Daoy (cell line): Measurements from ENCODE around the gene KLHL30. TPM values are rescaled to one million over a fixed set of nuclear protein-coding genes. Genes with fewer than 3 reads are reported as not detected.
A peak's percentile ranks its signal among the peaks of the same experiment; 100 is the strongest.

ENCODE experiments used
- DNase-seq: peaks from one replicate; pipeline ENCODE4 v3.0.0-alpha.2; 2015; ENCODE audit warnings: low read depth
- total RNA-seq: library from RNA; depleted of rRNA; stranded (reverse); fragments of >200 nt; shearing (Covaris generic); gene quantifications from 2 replicates; pipeline ENCODE4 v1.2.3, GENCODE V29; 2014

Gene KLHL30
- total RNA-seq, 1 experiment from 2014 or later: 0.17 TPM

DNA sequence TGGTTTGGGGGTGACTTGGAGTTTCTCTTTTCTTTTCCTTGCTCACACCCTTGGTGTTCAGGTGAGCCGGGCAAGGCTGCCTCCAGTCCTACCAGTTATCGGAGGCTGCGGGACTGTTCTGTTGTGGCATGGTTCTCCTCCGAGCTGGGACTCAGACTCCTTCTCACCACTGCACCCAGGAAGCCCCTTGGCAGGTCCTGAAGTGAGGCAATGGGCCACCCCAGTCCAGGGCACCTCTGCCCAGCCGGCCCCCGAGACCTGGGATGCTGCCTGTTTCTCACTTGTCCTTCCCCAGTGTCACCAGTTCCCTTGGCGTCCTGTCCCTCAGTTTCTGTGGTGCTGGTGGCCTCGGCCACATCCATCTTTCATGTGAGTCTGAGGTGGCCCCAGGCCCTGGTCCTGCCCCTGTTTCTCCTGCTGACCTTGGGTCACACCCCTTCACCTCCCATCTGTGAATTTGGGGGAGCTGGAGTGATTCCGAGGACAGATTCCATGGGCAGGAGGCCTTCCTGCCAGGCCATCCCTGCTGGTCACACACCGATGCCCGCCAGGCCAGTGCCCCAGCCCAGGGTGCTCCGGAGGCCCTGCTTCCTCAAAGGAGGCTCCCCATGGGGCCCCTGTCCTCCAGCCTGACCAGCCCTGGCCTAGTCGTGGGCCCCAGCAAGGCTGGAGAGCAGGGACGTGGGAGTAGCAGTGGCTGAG lies 6.6 kb upstream of the KLHL30 start:
- no peak for DNase-seq

- no peak for DNase-seq
Measured at GRCh38 chr2:238132463-238133450, 5.7 kb upstream of the KLHL30 start.

GRCh38 chr2:238133499-238134392 lies 4.7 kb upstream of the KLHL30 start:
- DNase-seq: no peak

DNA sequence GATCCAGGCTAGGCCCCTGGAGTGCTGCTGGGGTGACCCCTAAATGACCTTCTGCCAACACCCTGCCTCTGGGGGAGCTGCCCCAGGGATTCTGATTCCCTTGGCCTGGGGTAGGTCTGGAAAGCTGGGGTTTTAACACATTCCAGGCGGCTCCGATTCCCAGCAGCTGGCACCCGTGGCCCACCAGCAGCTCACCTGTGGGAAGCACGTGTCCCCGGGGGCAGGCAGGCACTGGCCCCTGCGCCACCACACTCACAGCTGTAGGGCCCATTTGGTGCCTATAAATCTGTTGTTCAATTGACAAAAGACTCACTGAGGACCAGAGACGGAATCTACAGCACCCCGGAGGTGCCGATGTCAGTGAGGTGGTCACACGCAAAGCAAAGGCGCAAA lies 4.1 kb upstream of the KLHL30 start:
- no peak for DNase-seq

GRCh38 chr2:238135601-238136150 lies 2.8 kb upstream of the KLHL30 start:
- DNase-seq: no peak

DNA sequence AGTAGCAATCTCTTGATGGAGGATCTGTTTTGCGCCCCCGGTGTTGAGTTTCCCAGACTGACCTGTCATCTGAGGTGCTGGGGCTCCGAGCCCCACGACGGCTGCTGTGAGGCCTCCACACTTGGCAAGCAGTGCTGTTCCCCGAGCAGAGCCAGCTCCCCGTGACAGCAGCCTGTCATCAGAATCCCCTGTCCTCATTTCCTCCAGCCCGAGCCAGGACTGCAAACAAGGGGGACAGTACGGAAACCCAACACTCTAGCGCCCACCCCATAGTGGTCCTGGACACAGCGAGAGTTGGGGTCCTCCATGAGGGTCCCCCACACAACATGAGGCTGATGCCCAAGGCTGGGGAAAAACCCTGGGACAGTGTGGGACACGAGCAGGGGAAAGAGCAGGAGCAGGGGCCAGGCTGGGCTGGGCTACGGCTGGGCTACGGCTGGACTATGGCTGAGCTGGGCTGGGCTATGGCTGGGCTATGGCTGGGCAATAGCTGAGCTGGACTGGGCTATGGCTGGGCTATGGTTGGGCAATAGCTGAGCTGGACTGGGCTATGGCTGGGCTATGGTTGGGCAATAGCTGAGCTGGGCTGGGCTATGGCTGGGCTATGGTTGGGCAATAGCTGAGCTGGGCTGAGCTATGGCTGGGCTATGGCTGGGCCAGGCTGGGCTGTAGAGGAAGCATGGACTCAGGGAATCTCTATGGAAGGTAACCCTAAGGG lies 1.5 kb upstream of the KLHL30 start:
- no peak for DNase-seq

DNA sequence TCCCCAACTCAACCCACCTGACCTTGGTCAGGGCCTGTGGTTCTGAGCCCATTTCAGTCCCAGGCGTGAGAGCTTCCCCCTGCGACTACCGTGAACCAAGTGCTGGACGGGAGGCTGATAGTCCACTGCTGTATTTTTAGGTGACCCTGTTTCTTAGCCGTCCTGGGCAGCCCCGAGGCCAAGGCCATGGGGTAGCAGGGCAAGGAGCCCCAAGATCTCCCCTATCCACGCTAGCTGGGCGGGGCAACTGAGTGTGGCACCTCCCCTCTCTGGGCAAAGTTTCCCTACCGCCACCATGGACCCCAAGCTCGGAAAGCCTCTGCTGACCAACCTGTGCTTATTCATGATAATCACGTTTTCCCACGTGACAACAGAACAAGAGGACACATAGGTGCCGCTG lies 583 bp upstream of the KLHL30 start:
- no peak for DNase-seq

GRCh38 chr2:238139196-238140039 lies 950 bp downstream of the KLHL30 start:
- no peak for DNase-seq

DNA sequence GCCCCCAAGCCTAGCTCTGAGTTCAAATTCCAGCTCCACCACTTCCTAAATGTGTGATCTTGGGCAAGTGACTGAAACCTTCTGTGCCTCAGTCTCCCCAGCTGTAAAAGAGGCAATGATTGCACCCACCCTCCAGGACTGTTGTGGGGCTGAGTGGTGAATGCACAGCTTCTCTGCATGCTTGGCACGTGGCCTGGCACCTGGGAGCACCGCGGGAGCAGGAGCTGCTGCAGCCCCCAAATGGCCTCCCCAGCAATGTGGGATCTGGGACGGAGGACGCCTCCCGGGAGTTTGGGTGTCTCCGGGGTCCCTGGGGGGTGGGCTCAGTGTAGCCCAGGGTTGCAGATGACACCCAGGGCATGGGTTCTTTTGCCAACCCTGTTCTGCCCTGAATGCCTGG lies 1.6 kb downstream of the KLHL30 start:
- DNase-seq: no peak

DNA sequence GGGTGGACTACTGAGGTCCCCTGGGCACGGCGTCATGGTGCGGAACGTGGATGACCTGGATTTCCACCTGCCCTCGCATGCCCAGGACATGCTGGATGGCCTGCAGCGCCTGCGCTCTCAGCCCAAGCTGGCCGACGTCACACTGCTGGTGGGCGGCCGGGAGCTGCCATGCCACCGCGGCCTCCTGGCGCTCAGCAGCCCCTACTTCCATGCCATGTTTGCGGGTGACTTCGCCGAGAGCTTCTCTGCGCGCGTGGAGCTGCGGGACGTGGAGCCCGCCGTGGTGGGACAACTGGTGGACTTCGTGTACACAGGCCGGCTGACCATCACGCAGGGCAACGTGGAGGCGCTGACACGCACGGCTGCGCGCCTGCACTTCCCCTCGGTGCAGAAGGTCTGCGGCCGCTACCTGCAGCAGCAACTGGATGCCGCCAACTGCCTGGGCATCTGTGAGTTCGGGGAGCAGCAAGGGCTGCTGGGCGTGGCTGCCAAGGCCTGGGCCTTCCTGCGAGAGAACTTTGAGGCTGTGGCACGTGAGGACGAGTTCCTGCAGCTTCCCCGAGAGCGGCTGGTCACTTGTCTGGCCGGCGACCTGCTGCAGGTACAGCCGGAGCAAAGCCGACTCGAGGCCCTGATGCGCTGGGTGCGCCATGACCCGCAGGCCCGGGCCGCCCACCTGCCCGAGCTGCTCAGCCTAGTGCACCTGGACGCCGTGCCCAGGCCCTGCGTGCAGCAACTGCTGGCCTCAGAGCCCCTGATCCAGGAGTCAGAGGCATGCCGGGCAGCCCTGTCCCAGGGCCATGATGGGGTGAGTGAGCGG lies 2.5 kb downstream of the KLHL30 start:
- DNase-seq: no peak

DNA sequence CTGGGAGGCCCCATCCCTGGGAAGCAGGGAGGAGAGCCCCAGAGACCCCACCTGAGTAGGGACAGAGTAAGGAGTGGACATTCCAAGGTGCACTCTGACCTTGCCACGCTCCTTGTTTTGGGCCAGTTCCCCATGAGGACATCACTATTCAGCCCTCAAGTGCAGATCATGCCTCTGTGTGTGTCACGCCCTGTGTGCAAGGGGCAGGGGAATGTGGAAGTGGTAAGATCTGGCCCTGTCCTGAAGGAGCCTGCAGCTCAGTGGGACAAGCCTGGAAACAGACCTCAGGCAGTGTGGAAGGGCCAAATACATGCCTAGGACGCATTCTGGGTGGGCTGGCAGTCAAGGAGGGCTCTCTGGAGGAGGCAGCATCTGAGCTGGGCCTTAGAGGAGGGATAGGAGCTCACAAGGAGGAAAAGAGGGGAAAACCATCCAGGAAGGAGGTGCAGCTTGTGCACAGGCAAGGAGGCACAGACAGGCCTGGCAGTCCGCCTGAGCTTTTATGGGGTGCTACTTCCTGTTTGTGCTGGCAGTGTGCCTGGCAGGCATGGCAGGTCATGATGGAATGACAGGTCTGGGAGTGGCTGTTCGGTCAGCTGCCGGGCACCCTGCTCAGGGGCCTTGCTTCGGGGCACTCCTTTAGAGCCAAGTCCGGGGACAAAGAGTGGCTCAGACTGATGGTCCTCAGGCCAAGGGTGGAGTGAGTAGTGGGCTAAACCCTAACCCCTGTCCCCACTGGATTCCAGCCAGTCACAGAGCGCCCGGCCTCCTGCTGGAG lies 3.3 kb downstream of the KLHL30 start:
- peak; percentile 84 for DNase-seq

DNA sequence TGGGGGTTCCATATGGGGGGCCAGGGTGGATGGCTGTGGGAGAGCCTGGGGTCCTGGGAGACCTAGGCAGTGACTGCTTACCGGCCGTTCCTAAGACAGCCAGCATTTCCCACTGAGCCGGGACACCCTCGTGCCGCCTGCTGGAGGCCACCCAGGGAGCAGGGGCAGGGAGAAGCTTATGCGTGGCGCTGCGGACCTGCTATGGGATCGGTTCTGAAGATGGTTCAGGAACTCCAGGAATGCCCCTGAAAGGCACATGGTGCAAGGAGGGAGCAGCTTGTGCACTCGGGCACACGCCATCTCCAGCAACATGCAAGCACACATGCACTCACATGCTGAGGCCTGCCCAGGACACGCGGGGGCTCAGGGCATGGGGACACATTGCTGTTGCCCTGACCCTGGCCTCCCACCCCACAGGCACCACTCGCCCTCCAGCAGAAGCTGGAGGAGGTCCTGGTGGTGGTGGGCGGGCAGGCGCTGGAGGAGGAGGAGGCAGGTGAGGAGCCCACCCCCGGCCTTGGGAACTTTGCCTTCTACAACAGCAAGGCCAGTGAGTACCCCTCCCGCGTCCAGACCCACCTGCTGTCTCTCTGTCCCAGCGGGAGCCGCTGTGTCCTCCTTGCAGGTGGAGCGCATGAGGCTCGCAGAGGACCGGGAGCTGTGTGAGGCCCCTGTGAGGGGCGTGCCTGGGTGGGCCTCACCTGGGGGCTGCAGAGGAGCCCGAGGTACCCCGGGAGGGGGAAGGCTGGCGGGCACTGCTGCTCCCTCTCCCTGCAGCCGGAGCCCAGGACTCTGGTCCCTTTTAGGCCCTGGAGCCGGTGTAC lies 4.1 kb downstream of the KLHL30 start:
- DNase-seq: no peak

DNA sequence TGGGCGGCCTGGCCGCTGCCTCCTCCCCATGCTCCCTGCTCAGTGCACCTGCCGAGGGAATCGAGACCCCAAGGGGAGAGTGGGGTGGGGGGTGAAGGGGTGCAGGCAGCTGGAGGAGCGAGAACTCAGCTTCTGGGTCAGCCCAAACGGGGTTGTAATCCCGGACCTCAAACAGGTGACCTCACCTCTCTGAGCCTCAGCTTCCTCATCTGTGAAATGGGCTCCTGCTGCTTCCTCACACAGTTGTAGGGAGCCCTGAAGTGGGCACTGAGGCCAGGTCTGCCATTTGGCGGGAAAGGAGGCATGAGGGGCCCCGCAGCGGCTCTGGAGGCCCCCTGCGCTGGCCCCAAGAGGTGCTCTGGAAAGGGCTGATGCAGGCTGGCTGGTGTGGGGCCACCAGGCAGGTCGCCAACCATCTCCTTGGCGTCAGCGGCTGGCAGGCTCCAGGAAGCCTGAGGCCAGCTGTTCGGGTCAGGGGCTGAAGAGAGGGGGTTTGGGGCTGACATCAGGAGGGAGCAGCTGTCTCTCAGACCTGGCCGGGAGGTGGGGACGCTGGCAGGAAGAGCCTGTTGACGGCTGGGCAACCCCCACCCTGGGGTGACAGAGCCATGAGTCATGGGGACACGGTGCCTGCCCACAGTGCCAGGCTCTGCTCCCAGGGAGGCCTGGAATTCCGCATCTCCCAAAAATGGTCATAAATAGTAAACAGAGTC lies 4.9 kb downstream of the KLHL30 start:
- DNase-seq: peak; percentile 85

DNA sequence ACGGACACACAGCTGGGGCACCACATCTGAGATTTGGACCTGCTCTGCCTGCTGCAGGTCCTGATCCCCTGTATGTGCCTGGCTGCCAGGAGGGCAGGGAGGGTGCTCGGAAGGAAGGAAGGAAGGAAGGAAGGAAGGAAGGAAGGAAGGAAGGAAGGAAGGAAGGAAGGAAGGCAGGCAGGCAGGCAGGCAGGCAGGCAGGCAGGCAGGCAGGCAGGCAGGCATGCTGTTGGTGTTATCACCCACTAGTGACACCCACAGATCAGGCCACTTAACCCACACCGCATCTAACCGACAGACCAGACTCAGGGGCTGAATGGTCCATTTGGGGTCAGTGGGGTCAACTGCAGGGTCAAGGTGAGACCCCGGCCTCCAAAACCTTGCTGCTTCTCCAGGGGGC lies 5.8 kb downstream of the KLHL30 start:
- DNase-seq: no peak

DNA sequence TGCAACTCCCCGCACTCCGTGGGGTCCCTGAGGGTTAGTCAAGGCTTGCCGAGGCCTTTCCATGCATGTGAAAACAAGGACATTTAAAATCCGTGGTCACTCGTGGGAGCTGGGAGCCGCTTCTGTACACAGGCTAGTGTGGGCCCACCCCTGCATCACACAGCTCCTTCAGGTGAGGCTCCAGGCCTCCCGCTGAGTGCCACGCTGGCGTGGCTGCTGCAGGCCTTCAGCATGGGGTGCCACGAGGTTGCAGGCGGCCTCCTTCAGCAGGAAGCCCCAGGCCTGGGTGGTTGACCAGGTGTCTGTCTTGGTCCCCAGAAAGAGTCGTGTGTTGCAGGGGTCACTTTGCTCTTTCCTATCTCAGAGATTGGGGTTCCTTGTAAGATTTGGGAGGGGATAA lies 6.6 kb downstream of the KLHL30 start:
- DNase-seq: no peak

GRCh38 chr2:238145851-238146250 lies 7.4 kb downstream of the KLHL30 start:
- DNase-seq: no peak
